Endothelial cell of umbilical vein (primary cell): Measurements from ENCODE around the gene ATP6V1D. TPM values are rescaled to one million over a fixed set of nuclear protein-coding genes. Genes with fewer than 3 reads are reported as not detected.

Experiments used
- BruUV-seq: library from RNA; stranded (reverse); fragments of 400-500 nt; replicated peaks from 2 replicates; lab custom pipeline; 2021; lab: Mats Ljungman, UMichigan
- CTCF ChIA-PET: fragments of 300-600, 350-600 bp; sonication (Branson Sonifier 250); formaldehyde crosslinking; loops from one replicate; lab custom pipeline; 2021; ENCODE audit warnings: antibody characterized with exemption, inconsistent platforms; lab: Charles Lee
- POLR2A ChIA-PET: fragments of 300-600, 350-600 bp; sonication (Branson Sonifier 250); formaldehyde crosslinking; loops from one replicate; lab custom pipeline; 2021; ENCODE audit warnings: antibody characterized with exemption, inconsistent platforms; lab: Charles Lee
- DNase-seq: peaks from one replicate; pipeline ENCODE4 v3.0.0-alpha.2; 2011; ENCODE audit warnings: low read depth, low spot score
- FAIRE-seq: peaks from 2 replicates; lab custom pipeline; 2011; peaks lifted over from hg19 to GRCh38; lab: Jason Lieb, UNC
- H2AFZ ChIP-seq: 2 replicates; pipeline ENCODE4 v1.6.0; 2012; ENCODE audit warnings: low read depth, low read length, control low read depth, inconsistent platforms
- H3K27ac ChIP-seq: 2 replicates; pipeline ENCODE4 v1.5.1; 2011; ENCODE audit warnings: low read depth, mild to moderate bottlenecking, control low read depth, low read length, moderate library complexity; ENCODE audit not compliant: insufficient read depth
- H3K27me3 ChIP-seq, 2 experiments: 2 replicates each; pipeline versions ENCODE4 v1.6.0 to v1.6.1; 2011; ENCODE audit warnings: low read length in 2 of 2, mixed read lengths in 1 of 2; ENCODE audit not compliant: control insufficient read depth in 2 of 2, insufficient read depth in 2 of 2
- H3K36me3 ChIP-seq, 2 experiments: 2 replicates in 1 of 2; 3 replicates in 1 of 2; pipeline ENCODE4 v1.5.1; 2011; ENCODE audit warnings: low read length in 2 of 2, mild to moderate bottlenecking in 1 of 2, moderate library complexity in 1 of 2; ENCODE audit not compliant: control insufficient read depth in 2 of 2, insufficient read depth in 2 of 2; ENCODE audit errors: extremely low read depth in 1 of 2
- H3K4me1 ChIP-seq: 3 replicates; pipeline ENCODE4 v1.5.1; 2011; ENCODE audit warnings: mild to moderate bottlenecking, low read length; ENCODE audit not compliant: control insufficient read depth, insufficient read depth; ENCODE audit errors: extremely low read depth
- H3K4me2 ChIP-seq: 2 replicates; pipeline ENCODE4 v1.6.1; 2011; ENCODE audit warnings: low read length, control low read depth, mixed read lengths; ENCODE audit not compliant: insufficient read depth
- H3K4me3 ChIP-seq, 3 experiments: fragments of 200-600 bp in 1 of 3; sonication (generic), shearing (Covaris generic) in 1 of 3; replicated peaks in 1 of 3; 2 replicates each; pipeline ENCODE4 v1.5.1; 2011 to 2016; ENCODE audit warnings: control low read depth in 3 of 3, low read length in 3 of 3, mild to moderate bottlenecking in 2 of 3, inconsistent platforms in 1 of 3, low read depth in 1 of 3, moderate library complexity in 1 of 3; ENCODE audit not compliant: insufficient read depth in 1 of 3
- H3K79me2 ChIP-seq: 2 replicates; pipeline ENCODE4 v1.6.0; 2012; ENCODE audit warnings: low read length, inconsistent platforms; ENCODE audit not compliant: control insufficient read depth, insufficient read depth
- H3K9ac ChIP-seq: replicated peaks from 2 replicates; pipeline ENCODE3; 2011; ENCODE audit warnings: low read length, control low read depth; ENCODE audit not compliant: insufficient read depth; ENCODE audit errors: extremely low read depth
- H3K9me1 ChIP-seq: replicated peaks from 3 replicates; pipeline ENCODE4 v1.6.0; 2011; ENCODE audit warnings: mild to moderate bottlenecking, low read length; ENCODE audit not compliant: control insufficient read depth, insufficient read depth; ENCODE audit errors: extremely low read depth
- H3K9me3 ChIP-seq: replicated peaks from 2 replicates; pipeline ENCODE4 v1.5.1; 2012; ENCODE audit warnings: low read length, inconsistent platforms; ENCODE audit not compliant: control insufficient read depth, insufficient read depth
- H4K20me1 ChIP-seq: replicated peaks from 2 replicates; pipeline ENCODE3; 2011; ENCODE audit warnings: mild to moderate bottlenecking, low read length; ENCODE audit not compliant: control insufficient read depth, insufficient read depth; ENCODE audit errors: extremely low read depth
- CTCF ChIP-seq, 2 donors: IDR thresholded peaks; 1 replicate in 1 of 2; 2 replicates in 1 of 2; pipeline ENCODE4 v1.5.1; 2011; ENCODE audit warnings: low read length in 2 of 2, mild to moderate bottlenecking in 2 of 2, moderate library complexity in 2 of 2, control low read depth in 1 of 2, inconsistent platforms in 1 of 2, low read depth in 1 of 2; ENCODE audit not compliant: insufficient read depth in 1 of 2; ENCODE audit errors: extremely low read depth in 1 of 2
- EZH2 ChIP-seq: IDR thresholded peaks from 2 replicates; pipeline ENCODE4 v1.6.1; 2012; ENCODE audit warnings: borderline replicate concordance, low read depth, mild to moderate bottlenecking, moderate library complexity, low read length, inconsistent platforms; ENCODE audit not compliant: severe bottlenecking
- FOS ChIP-seq: IDR thresholded peaks from 2 replicates; pipeline ENCODE4 v1.6.1; 2011; ENCODE audit warnings: mild to moderate bottlenecking, low read length, moderate library complexity, borderline replicate concordance; ENCODE audit not compliant: insufficient read depth
- GATA2 ChIP-seq: IDR thresholded peaks from 2 replicates; pipeline ENCODE4 v1.7.0; 2011; ENCODE audit warnings: low read depth, mild to moderate bottlenecking, moderate library complexity, mixed read lengths, low read length; ENCODE audit not compliant: insufficient read length, insufficient read depth
- JUN ChIP-seq: IDR thresholded peaks from 2 replicates; pipeline ENCODE4 v1.6.1; 2011; ENCODE audit warnings: borderline replicate concordance, low read depth; ENCODE audit not compliant: insufficient read length, insufficient read depth
- MYC ChIP-seq: IDR thresholded peaks from one replicate; pipeline ENCODE4 v1.6.1; 2011; ENCODE audit warnings: mild to moderate bottlenecking, low read depth, low read length
- POLR2A ChIP-seq: IDR thresholded peaks from 2 replicates; pipeline ENCODE4 v1.6.1; 2012; ENCODE audit warnings: low read depth, mild to moderate bottlenecking, control low read depth, low read length
- POLR2AphosphoS5 ChIP-seq: IDR thresholded peaks from 2 replicates; pipeline ENCODE4 v1.6.1; 2012; ENCODE audit warnings: low read depth, mild to moderate bottlenecking, control low read depth, low read length, moderate library complexity; ENCODE audit not compliant: insufficient read depth
- dilution Hi-C: fragments of 300-500 bp; cut with MboI; formaldehyde crosslinking; loops from one replicate; pipeline ENCODE4 v1.15.0; 2019; ENCODE audit warnings: low sequenced_read_pairs; ENCODE audit not compliant: extremely low pct_ligation_motif_present
- intact Hi-C: fragments of 100-400 bp; cut with micrococcal nuclease; formaldehyde crosslinking; loops from one replicate; pipeline ENCODE4 v1.10.0; 2022
- polyA plus RNA-seq, 4 experiments: library from polyadenylated mRNA; depleted of rRNA in 3 of 4; stranded (reverse) in 3 of 4; unstranded in 1 of 4; fragments of >200 nt; gene quantifications; 2 replicates each; pipeline versions ENCODE4 v1.2.1 to v1.2.3, GENCODE V29; 2011 to 2012; ENCODE audit warnings: missing spikeins in 1 of 4
- total RNA-seq: library from RNA; stranded (reverse); gene quantifications from 2 replicates; pipeline ENCODE4 v1.2.3, GENCODE V29; 2021
- TF ChIP-seq, protein P1 (sequence below): IDR thresholded peaks from 2 replicates; pipeline ENCODE4 v1.6.1; 2011; ENCODE audit not compliant: insufficient read depth, insufficient read length

ATP6V1D gene
- total and polyA plus RNA-seq, 2 donors (not counting 3 experiments of a cell fraction or from before 2014, with no cell fraction given), result 28.6 to 63.1 TPM

- H4K20me1 ChIP-seq, result no peaks in the 10 kb centered on the region
- intact Hi-C loops (no loop called here), dilution Hi-C loops (no loop called here)
Measured at GRCh38 chr14:67389275-67389674, 29.7 kb upstream of the ATP6V1D start.

More at GRCh38 chr14:67389275-67389674, 29.7 kb upstream of the ATP6V1D start:
- POLR2A ChIA-PET, result no interaction called here
- no peak overlapping the region for H3K27ac ChIP-seq
- CTCF ChIA-PET, result interaction anchor here (1.4 to 1.7 kb wide), 2 partner anchors 182 to 315 kb away, joined by 5 read pairs; no protein-coding TSS in a partner anchor
- BruUV-seq, result no TSS peak
- H3K9me1 ChIP-seq, result no peaks in the 10 kb centered on the region
- H2AFZ ChIP-seq, result no peak overlapping the region
- no peaks in the 10 kb centered on the region for H3K9me3 ChIP-seq
- no peaks in the 10 kb centered on the region for H3K79me2 ChIP-seq
- no peaks in the 10 kb centered on the region for H3K27me3 ChIP-seq
- DNase-seq (no peak), FAIRE-seq (no peak)
- TF ChIP-seq GATA2, result no peak
- TF ChIP-seq MYC, result no peak
- no peak for TF ChIP-seq JUN
- TF ChIP-seq FOS, result no peak
- no peak for TF ChIP-seq CTCF (IDR thresholded peaks at IDR 0.05; ENCODE audit: extremely low read depth in 1 of 2, insufficient read depth in 1 of 2, low read depth in 1 of 2, low read length in 2 of 2)
- no peak for TF ChIP-seq POLR2AphosphoS5
- TF ChIP-seq POLR2A, result no peak
- TF ChIP-seq EZH2, result no peak
- TF ChIP-seq, protein P1, sequence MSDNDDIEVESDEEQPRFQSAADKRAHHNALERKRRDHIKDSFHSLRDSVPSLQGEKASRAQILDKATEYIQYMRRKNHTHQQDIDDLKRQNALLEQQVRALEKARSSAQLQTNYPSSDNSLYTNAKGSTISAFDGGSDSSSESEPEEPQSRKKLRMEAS, result no peak
- H3K4me2 ChIP-seq, result no peak overlapping the region
- H3K36me3 ChIP-seq, result peaks cover 1 to 12% of the 10 kb centered on the region in 2 experiments
- H3K4me1 ChIP-seq, result no peaks in the 10 kb centered on the region
- H3K4me3 ChIP-seq, result no peak overlapping the region
- H3K9ac ChIP-seq, result no peak overlapping the region
